HCT116 (cell line): ENCODE measurements around the gene MFSD6L.

Source experiments
- CTCF ChIP-seq, 3 experiments: fragments of 200-600 bp in 1 of 3; sonication (generic) in 1 of 3; IDR thresholded peaks in 2 of 3; conservative IDR thresholded peaks in 1 of 3; 2 replicates each; pipeline ENCODE4 v1.5.1; 2012 to 2017; ENCODE audit warnings: low read depth in 2 of 3, low read length in 2 of 3, antibody characterized with exemption in 1 of 3, borderline replicate concordance in 1 of 3, control low read depth in 1 of 3, mild to moderate bottlenecking in 1 of 3, mixed read lengths in 1 of 3, mixed run types in 1 of 3, moderate library complexity in 1 of 3; ENCODE audit not compliant: insufficient read depth in 1 of 3
- POLR2AphosphoS5 ChIP-seq: IDR thresholded peaks from 2 replicates; pipeline ENCODE4 v1.6.1; 2011; ENCODE audit warnings: mild to moderate bottlenecking, low read depth, low read length, moderate library complexity
- RAD21 ChIP-seq: IDR thresholded peaks from 2 replicates; pipeline ENCODE4 v1.6.1; 2012; ENCODE audit warnings: low read depth, mild to moderate bottlenecking
- ZNF274 ChIP-seq: fragments of 200-500 bp; sonication (Bioruptor generic); IDR thresholded peaks from 2 replicates; pipeline ENCODE4 v1.6.1; 2014; ENCODE audit warnings: mild to moderate bottlenecking, low read depth, low read length, inconsistent platforms

- TF ChIP-seq CTCF (IDR thresholded peaks at IDR 0.05 in 2 of 3, conservative IDR thresholded peaks at IDR 0.05 in 1 of 3; ENCODE audit: borderline replicate concordance in 1 of 3, insufficient read depth in 1 of 3, low read depth in 2 of 3, low read length in 2 of 3) (no peak), RAD21 (no peak), POLR2AphosphoS5 (no peak), ZNF274 (no peak)
These were observed 41.0 kb downstream of the MFSD6L start, which contains the start of gene SPDYE4 for GRCh38 chr17:8758137-8758596.
